Glomerular endothelial cell (primary cell): ENCODE results near the gene VMAC. TPM values are rescaled to one million over a fixed set of nuclear protein-coding genes. Genes with fewer than 3 reads are reported as not detected.
"Not testable (repeated sequence)": the region's sequence is repeated elsewhere in the genome, so short reads cannot be mapped to it uniquely, and the experiment has no call there.

ENCODE experiments used
- DNase-seq: peaks from one replicate; pipeline ENCODE4 v3.0.0-alpha.2; 2011; ENCODE audit warnings: low read depth, low spot score; ENCODE audit errors: extremely low read depth
- total RNA-seq: library from RNA; depleted of rRNA; stranded (reverse); fragments of >200 nt; gene quantifications from 2 replicates; pipeline ENCODE4 v1.2.3, GENCODE V29; 2015

Gene VMAC, protein sequence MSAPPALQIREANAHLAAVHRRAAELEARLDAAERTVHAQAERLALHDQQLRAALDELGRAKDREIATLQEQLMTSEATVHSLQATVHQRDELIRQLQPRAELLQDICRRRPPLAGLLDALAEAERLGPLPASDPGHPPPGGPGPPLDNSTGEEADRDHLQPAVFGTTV
- 3.2 and 6.1 TPM in 2 replicates for total RNA-seq

DNA sequence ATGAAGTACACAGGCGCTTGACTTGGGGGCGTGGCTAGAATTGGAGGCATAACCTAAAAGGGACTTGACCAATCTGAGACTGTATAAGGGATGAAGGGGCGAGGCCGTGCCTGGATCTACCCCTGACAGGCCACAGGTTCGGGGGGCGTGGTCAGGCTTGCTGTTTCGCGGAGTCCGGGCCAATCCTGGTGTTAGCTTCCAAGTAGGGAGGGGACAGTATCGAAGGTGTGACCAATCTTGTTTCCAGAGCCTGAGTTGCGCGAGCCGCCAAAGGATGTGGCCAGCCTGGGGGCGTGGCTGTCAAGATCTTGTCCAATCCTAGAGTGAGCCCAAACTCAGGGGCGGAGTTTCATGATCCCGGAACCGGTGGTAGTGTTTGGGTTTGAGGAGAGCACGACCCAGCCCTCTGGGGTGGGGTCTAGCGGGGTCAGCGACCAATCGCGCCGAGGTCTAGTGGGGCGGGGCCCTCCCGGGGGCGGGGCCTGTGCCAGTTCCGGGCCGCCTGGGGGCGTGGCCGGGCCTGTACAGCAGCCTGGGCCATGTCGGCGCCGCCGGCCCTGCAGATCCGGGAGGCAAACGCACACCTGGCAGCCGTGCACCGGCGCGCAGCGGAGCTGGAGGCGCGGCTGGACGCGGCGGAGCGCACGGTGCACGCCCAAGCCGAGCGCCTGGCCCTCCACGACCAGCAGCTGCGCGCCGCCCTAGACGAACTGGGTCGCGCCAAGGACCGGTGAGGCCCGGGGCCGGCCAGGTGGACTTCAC is at the start of gene VMAC:
Gene VMAC (plus strand): TSS at position 521 of the 762 bp plus-strand sequence. CDS start 19 bp downstream, at position 540.
- DNase-seq = peak; percentile 99

DNA sequence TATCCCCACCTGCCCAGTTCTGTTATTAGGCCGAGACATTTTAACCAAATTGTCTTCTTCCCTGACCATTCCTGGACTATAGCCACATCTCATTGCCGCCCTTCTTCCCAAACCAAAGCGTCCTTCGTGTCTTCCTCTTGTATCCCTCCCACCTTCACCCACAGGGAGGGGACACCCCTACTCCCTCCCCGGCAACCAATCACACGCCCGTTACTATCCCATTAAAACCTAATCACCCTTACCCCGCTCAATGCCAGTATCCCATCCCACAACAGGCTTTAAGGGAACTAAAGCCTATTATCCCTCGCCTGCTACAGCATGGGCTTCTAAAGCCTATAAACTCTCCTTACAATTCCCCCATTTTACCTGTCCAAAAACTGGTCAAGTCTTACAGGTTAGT is 49.5 kb upstream of the VMAC start:
- DNase-seq = not testable (repeated sequence)

DNA sequence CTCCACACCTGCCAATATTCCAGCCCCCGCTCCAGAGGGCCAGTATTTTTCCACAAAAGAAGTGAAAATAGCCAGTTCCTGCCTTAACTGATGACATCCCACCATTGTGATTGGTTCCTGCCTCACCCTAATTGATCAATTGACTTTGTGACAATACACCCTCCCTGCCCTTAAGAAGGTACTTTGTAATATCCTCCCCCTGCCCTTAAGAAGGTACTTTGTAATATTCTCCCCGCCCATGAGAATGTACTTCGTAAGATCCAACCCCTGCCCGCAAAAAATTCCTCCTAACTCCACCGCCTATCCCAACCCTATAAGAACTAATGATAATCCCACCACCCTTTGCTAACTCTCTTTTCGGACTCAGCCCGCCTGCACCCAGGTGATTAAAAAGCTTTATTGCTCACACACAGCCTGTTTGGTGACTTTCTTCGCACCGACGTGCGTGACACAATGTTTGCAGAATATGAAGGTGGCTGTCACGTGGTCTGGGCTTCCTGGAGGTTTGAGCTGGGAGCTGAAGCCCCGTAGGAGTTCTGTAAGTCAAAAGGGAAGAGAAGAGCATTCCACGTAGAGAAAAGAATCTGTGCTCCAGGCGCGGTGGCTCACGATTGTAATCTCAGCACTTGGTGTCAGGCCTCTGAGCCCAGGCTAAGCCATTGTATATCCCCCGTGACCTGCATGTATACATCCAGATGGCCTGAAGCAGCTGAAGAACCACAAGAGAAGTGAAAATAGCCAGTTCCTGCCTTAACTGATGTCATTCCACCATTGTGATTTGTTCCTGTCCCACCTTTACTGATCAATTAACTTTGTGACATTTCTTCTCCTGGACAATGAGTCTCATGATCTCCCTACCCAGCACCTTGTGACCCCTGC is 47.2 kb upstream of the VMAC start:
- DNase-seq = no peak

DNA sequence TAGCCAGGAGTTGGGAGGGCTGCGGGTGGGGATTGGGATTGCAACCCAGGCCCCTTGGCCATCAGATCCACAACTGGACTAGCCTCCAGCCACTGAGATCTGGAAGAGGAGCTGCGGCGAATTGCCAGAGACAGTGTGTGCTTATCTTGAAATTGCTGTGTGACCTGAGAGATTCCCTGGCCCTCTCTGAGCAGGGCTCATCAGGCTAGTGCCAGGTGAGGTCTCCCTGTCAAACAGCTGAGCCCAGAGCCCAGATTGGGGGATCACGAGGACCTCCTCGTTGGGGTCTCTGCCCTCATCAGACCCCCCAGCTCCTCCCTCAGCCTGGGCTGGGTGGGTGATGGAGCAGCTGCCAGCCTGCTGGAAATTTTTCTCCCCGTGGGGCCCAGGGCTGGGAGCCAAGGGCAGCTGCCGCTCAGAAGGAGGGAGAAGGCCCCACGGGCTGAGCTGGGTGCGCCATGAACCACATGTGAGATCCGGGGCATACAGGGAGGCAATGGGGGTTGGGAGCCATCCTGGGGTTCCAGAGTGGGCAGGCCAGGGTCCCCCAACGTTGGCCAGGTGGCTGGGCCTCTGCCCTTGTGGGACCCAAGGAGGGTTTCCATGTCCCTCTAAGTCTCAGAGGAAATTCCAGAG is 41.5 kb upstream of the VMAC start:
- no peak for DNase-seq

DNA sequence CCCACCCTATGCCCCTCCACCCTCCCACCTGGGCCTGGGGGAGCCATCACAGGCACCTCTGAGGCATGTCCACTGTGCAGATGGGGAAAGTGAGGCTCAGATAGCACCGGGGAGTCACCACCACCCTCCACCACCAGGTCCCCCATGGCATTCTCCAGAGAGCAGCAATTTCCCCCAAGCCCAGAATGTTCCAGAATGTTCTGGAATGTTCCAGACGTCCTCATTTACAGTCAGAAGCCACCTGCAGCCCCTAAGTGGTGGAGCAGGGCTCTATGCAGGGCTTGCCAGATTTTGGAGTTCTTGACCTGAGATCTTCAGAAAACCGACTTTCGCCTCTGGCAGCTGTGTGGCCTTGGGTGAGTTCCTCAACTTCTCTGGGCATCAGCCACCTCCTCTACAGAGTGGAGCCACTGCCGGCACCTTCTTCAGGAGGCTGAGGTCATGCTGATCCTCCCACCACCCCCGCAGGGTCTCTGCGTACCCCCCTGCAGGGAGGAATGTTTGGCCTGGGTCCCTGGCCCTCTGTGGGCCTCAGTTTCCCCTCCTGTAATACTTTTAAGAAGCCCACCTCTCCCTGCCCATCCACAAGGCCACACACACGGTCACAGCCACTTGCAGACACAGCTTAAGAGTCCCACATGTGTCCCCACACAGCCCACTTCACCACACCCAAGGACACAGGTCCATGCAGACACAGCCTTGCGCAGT is 40.5 kb upstream of the VMAC start:
- DNase-seq = no peak

DNA sequence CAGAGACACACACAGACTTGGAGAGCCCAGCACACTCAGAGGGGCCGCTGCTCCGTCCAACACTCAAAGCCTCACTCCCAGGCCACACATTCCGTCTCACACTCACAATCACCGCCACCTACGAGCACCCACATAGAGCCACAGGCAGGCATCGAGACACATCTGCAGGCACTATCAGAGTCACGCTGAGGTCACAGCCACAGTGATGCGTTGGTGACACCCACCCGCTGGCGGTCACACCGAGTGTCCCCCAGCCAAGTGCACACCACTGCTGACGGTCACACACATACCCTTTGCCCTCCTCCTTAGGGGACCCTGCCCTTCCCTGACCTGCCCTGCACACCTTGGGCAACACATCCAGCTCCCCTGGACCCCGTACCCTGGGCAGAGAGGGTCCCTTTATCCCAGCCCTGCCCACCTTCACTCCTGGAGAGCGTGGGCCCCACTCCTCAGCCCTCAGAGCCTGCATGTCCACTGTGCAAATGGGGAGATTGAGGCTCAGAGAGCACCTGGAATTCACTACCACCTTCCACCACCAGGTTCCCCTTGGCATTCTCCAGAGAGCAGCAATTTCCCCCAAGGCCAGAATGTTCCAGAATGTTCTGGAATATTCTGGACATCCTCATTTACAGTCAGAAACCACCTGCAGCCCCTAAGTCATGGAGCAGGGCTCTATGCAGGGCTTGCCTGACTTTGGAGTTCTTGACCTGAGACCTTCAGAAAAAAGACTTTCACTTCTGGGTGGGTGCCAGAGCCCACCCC is 39.8 kb upstream of the VMAC start:
- no peak for DNase-seq

DNA sequence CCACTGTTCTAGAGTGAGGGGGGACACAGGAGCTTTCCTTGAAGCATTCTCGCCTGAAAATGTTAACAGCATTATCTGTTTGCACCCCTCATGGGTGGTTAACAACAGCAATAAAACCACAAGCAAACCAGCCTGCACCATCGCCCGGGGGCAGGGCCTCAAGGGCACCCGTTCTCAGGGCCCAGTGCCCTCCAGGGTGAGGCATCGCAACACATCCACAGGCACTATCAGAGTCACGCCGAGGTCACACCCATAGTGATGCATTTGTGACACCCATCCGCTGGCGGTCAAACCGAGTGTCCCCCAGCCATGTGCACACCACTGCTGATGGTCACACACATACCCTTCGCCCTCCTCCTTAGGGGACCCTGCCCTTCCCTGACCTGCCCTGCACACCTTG is 38.9 kb upstream of the VMAC start:
- no peak for DNase-seq

DNA sequence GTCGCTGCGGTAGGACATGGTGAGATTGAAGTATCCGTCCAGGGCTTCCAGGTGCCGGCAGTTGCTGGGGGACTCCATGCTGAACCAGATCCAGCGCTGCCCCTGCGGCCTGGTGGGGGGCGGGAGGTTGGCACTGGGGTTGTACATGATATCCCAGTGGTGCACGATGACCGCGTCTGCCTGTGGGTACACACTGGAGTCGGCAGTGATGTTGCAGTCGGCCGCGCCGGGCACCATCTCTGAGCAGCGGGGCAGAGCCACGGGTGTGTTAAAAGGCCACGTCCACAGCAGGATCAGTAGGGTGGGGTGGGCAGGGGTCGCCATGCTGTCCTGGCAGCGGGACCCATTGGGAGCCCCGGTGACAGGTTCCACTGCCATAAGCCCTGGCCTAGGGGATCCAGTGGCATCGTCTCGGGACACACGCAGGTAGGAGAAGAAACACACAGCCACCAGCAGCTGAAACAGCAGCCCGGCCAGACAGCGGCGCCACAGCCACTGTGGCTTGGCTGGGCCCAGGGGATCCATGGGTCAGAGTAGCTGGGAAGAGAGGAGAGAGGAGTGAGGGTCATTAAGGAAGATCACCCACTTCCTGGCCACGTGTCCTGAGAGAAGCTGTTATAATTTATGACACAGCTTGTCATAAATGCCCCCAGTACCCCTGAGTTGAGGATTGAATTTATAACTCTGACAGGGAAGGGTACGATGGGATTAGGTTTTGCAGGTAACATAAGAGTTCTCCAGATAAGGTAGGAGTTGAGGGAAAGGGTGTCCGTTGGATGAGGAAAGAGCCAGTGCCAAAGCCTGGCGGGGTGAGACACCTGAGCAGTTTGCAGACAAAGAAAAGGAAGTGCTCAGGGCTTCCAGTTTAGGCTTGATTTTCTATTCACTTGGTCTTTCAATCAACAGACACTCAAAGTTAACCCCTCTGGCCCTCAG is 37.2 kb upstream of the VMAC start:
- no peak for DNase-seq

DNA sequence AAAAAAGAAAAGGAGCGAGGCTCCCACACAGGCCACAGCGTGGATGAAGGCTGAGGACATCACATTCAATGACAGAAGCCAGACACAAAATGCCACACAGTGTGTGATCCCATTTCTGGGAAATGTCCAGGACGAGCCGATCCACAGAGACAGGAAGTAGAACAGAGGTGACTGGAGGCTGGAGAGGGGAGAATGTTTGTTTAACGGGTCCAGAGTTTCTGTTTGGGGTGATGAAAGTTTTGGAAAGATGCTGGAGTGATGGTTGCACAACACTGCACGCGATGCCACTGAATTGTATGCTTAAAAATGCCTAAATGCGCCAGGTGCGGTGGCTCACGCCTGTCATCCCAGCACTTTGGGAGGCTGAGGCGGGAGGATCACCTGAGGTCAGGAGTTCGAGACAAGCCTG is 33.7 kb upstream of the VMAC start:
- no peak for DNase-seq

DNA sequence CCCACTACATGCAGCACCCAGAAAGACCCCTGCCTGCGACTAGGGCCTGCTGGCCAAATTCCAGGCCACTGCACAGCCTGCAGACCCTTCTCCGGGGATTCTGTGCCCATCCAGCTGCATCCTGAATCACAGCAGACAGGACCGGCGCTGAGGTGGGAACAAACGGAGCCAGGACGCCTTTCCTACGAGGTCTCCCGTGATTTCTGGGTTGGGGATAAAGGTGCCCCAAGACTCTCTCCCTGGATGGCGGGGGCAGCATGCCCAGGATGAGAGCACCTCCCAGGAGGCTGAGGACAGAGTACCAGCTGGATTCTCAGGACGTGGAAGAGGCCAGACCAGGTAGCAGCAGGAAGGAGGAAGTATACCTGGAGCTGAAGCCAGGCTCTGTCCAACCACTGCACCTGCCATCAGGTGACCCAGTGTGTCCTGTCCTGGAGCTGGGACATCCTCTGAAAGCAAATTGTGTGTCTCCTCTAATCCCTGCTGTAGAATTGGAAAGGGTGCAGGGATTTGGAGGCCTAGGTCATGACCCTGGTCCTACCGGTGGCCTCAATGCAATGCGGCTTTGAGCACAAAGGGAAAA is 31.0 kb upstream of the VMAC start:
- no peak for DNase-seq

DNA sequence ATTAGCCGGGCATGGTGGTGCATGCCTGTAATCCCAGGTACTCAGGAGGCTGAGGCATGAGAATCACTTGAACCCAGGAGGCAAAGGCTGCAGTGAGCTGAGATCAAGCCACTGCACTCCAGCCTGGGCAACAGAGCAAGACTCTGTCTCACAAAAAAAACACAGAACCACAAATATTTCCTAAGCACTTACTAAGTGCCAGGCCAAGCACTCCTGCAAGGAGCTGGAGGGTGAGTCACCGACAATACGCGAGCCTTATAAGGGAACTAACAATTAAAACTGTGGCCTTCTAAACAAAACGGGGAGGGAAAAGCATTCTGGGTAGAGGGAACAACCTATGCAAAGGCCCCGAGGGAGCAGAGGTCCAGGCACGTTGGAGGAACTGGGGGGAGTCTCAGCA is 30.2 kb upstream of the VMAC start:
- DNase-seq = not testable (repeated sequence)

DNA sequence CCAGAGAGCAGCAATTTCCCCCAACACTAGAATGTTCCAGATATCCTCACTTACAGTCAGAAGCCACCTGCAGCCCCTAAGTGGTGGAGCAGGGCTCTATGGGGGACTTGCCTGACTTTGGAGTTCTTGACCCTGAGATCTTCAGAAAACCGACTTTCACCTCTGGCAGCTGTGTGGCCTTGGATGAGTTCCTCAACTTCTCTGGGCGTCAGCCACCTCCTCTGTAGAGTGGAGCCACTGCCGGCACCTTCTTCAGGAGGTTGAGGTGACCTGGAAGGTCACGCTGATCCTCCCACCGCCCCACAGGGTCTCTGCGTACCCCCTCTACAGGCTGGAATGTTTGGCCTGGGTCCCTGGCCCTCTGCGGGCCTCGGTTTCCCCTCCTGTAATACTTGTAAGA is 27.2 kb upstream of the VMAC start:
- no peak for DNase-seq

DNA sequence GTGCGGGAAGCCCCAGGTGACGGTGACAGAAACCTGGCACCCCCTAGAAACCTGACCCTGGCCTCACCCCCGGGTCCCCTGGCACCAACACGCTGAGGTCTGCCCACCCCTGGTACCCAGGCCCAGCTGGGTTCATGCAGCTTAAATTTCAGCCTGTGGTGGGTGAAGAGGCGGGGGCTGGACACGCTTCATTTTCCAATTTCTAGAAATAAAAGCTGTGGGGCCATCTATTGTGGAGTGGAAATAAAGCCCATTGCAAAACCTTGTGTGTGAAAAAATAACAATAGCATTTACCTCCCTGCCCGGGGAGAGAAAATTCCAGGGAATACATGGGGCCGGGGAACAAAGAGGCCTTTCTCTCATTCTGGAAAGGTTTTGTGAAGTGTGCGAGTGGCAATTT is 26.8 kb upstream of the VMAC start:
- DNase-seq = no peak

DNA sequence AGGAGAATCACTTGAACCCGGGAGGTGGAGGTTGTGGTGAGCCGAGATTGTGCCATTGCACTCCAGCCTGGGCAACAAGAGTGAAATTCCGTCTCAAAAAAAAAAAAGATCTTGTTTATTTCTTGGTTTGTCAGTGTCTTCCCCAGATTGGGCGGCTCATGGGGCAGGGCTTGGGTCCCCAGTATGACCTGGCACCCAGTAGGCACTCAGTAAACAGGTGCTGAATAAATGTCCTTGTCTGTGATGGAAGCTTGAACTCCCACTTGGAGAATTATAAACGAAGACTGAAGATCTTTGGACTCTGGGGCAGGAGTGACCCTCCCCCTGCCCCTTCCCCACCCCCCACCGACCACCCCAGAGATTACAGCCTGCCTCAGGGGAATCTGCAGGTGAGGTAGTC is 24.5 kb upstream of the VMAC start:
- DNase-seq = no peak

DNA sequence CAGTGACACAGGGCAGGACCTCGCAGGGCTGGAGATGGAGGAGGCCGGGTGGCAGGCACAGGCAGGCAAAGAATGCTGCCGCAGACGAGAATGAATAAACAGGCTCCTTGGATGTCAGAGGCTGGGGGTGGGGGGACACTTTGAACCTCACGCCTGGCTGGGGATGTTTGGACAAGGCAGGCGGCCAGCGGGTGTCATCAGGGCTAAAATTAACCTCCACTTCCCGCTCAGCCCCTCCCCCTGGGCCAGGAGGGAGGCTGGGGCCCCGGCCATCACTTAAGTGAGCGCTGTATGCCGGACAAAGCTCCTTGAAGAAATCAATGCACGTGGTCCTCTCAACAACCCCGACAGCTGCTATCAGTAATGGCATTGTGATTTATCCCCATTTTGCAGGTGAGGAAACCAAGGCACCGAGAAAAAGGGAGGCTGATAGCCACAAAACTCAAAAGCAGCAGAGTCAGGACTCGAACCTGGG is 24.0 kb upstream of the VMAC start:
- DNase-seq = no peak

DNA sequence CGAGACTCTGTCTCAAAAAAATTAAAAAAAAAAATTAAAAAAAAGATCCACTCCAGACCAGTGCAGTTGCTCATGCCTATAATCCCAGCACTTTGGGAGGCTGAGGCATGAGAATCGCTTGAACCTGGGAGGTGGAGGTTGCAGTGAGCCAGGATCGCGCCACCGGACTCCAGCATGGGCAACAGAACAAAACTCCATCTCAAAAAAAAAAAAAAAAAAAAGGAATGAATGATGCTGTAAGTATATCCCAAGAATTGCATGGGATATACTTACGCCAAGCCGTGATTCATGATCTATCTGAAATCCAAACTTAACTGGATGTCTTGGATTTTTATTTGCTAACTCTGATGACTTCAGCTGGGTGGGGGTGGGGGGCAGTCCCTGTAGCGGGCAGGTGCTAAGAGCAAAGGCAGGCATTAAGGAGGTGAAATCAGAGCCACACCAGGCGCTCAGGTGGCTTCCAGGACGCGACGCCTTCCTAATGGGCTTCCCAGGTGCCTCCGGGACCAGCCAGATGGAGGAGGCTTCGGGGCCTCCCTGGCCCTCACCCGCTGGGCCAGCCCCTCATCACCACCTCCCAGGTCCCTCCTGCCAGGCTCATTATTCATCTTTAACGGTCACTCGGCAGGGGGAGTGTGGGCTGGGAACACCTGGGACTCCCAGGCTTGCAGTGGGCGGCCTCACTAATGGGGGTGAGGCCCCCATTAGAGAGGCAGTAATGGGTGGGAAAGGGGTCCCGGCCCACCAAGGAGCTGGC is 23.0 kb upstream of the VMAC start:
- no peak for DNase-seq

DNA sequence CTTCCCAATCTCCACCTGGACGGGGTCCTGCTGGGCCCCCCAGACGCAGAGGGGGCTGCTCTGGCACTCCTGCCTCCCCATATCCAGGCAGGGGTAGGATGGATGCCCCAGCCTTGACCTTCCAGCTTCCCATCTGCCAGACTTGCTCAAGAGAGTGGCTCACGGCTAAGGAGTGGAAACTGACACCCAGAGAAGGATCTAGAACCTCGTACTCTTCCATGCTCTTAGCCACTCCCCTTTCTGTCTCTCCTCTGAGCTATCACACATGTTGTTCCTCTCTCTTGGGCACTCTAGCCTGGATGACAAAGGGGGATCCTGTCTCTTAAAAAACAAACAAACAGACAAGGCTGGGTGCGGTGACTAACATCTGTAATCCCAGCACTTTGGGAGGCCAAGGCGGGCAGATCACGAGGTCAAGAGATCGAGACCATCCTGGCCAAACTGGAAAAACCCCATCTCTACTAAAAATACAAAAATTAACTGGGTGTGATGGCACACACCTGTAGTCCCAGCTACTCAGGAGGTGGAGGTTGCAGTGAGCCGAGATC is 22.2 kb upstream of the VMAC start:
- no peak for DNase-seq
